CD4-positive, alpha-beta T cell (primary cell): ENCODE results near the gene ADAM10. TPM values are rescaled to one million over a fixed set of nuclear protein-coding genes. Genes with fewer than 3 reads are reported as not detected.

Experiments used
- ATAC-seq: fragments of 200-7000 bp; cut with Tn5 transposase; one replicate; pipeline ENCODE4 v1.10.0; 2022; ENCODE audit warnings: mild to moderate bottlenecking; ENCODE audit not compliant: poor library complexity
- CTCF ChIA-PET: fragments of 350-600 bp; sonication (Branson Sonifier 250); formaldehyde crosslinking; loops from one replicate; lab custom pipeline; 2021; ENCODE audit warnings: antibody characterized with exemption, inconsistent platforms; lab: Charles Lee
- POLR2A ChIA-PET: fragments of 350-600 bp; sonication (Branson Sonifier 250); formaldehyde crosslinking; loops from one replicate; lab custom pipeline; 2021; ENCODE audit warnings: antibody characterized with exemption, inconsistent platforms; lab: Charles Lee
- DNase-seq, 14 experiments: peaks; one replicate each; pipeline ENCODE4 v3.0.0-alpha.2; 2013 to 2020; ENCODE audit warnings: mixed read lengths in 2 of 14
- H3K27ac ChIP-seq, 2 donors: one replicate each; pipeline versions ENCODE4 v1.5.1 to v1.7.0; 2013; ENCODE audit warnings: low read length in 2 of 2, low read depth in 1 of 2, mild to moderate bottlenecking in 1 of 2
- H3K27me3 ChIP-seq, 2 experiments: 1 replicate in 1 of 2; 2 replicates in 1 of 2; pipeline versions ENCODE4 v1.6.1 to v1.7.0; 2013; ENCODE audit warnings: low read length in 2 of 2, control low read depth in 1 of 2, mild to moderate bottlenecking in 1 of 2, moderate library complexity in 1 of 2; ENCODE audit not compliant: insufficient read depth in 2 of 2, control insufficient read depth in 1 of 2
- H3K36me3 ChIP-seq: one replicate; pipeline ENCODE4 v1.6.1; 2013; ENCODE audit warnings: low read length, control low read depth; ENCODE audit not compliant: insufficient read depth
- H3K4me1 ChIP-seq: one replicate; pipeline ENCODE4 v1.6.1; 2013; ENCODE audit warnings: low read length, control low read depth; ENCODE audit not compliant: insufficient read depth
- H3K4me3 ChIP-seq: one replicate; pipeline ENCODE4 v1.5.1; 2013; ENCODE audit warnings: mild to moderate bottlenecking, low read length, moderate library complexity
- H3K9me3 ChIP-seq, 2 experiments: 1 replicate in 1 of 2; 2 replicates in 1 of 2; pipeline versions ENCODE4 v1.6.1 to v1.7.0; 2013; ENCODE audit warnings: low read length in 2 of 2, mild to moderate bottlenecking in 2 of 2, control low read depth in 1 of 2, moderate library complexity in 1 of 2; ENCODE audit not compliant: control insufficient read depth in 1 of 2, insufficient read depth in 1 of 2
- H3K27ac Mint-ChIP-seq: one replicate; pipeline ENCODE4 v1.8.0; 2020; ENCODE audit warnings: mixed read lengths
- H3K27me3 Mint-ChIP-seq: one replicate; pipeline ENCODE4 v1.8.0; 2021; ENCODE audit warnings: mixed read lengths
- H3K36me3 Mint-ChIP-seq: one replicate; pipeline ENCODE4 v1.8.0; 2021; ENCODE audit warnings: low read depth, mixed read lengths
- H3K4me1 Mint-ChIP-seq: one replicate; pipeline ENCODE4 v1.8.0; 2021; ENCODE audit warnings: low read depth, mixed read lengths
- H3K4me3 Mint-ChIP-seq: one replicate; pipeline ENCODE4 v1.8.0; 2020; ENCODE audit warnings: mild to moderate bottlenecking, mixed read lengths
- H3K9me3 Mint-ChIP-seq: one replicate; pipeline ENCODE4 v1.8.0; 2020; ENCODE audit warnings: mixed read lengths
- CTCF ChIP-seq: fragments of 200-600 bp; IDR thresholded peaks from one replicate; pipeline ENCODE4 v1.8.0; 2022; ENCODE audit warnings: antibody characterized with exemption, mild to moderate bottlenecking
- intact Hi-C, 2 experiments: fragments of 100-400 bp; cut with DNase I in 1 of 2; cut with micrococcal nuclease in 1 of 2; formaldehyde crosslinking; loops; one replicate each; pipeline versions ENCODE4 v1.15.1 to v1.9.0; 2023 to 2025; cut with DNase I, micrococcal nuclease
- total RNA-seq, 174 experiments: library from RNA in 2 of 174; stranded (reverse) in 2 of 174; gene quantifications; one replicate each; pipeline ENCODE4 v1.2.3 and lab custom pipeline; 2021 to 2026

Gene ADAM10
- total RNA-seq, 2 experiments from 2014 or later = 70.5 to 80.4 TPM

- Mint-ChIP-seq H3K4me3 (no peak overlapping the region), H3K27me3 (no peaks in the 10 kb centered on the region), H3K4me1 (peaks cover 34% of the 10 kb centered on the region), H3K36me3 (peaks cover 97% of the 10 kb centered on the region), H3K9me3 (peaks cover 3% of the 10 kb centered on the region), H3K27ac (no peak overlapping the region)
- ATAC-seq (no peak), DNase-seq (no peak)
- TF ChIP-seq CTCF = no peak
- H3K27me3 ChIP-seq = no peaks in the 10 kb centered on the region
- peaks cover 2% of the 10 kb centered on the region for H3K4me1 ChIP-seq
- H3K9me3 ChIP-seq = peaks cover 6 to 13% of the 10 kb centered on the region in 2 experiments
- H3K4me3 ChIP-seq = no peak overlapping the region
- H3K27ac ChIP-seq = no peak overlapping the region
- ChIA-PET CTCF (interaction anchor here (1.0 kb wide), 1 partner anchor 13 kb away, joined by 3 read pairs; no protein-coding TSS in a partner anchor), POLR2A (interaction anchor here (0.5 kb wide), 1 partner anchor 30 kb away, joined by 3 read pairs; no protein-coding TSS in a partner anchor)
- intact Hi-C loops = no loop called here
- peaks cover 49% of the 10 kb centered on the region for H3K36me3 ChIP-seq
These were observed 137.5 kb downstream of the ADAM10 start for GRCh38 chr15:58611731-58612676.

GRCh38 chr15:58608711-58609110 lies 140.8 kb downstream of the ADAM10 start:
- no peak for TF ChIP-seq CTCF
- no peak overlapping the region for H3K4me3 Mint-ChIP-seq
- Histone ChIP-seq H3K4me3 (no peak overlapping the region), H3K4me1 (peaks cover 2% of the 10 kb centered on the region), H3K9me3 (no peaks in the 10 kb centered on the region), H3K36me3 (peaks cover 38% of the 10 kb centered on the region), H3K27me3 (no peaks in the 10 kb centered on the region), H3K27ac (no peak overlapping the region)
- ChIA-PET CTCF (no interaction called here), POLR2A (no interaction called here)
- H3K27me3 Mint-ChIP-seq = no peaks in the 10 kb centered on the region
- ATAC-seq (no peak), DNase-seq (no peak)
- H3K36me3 Mint-ChIP-seq = peaks cover 93% of the 10 kb centered on the region
- H3K4me1 Mint-ChIP-seq = peaks cover 25% of the 10 kb centered on the region
- no peaks in the 10 kb centered on the region for H3K9me3 Mint-ChIP-seq
- intact Hi-C loops = no loop called here
- peak overlapping the region; percentile 40 for H3K27ac Mint-ChIP-seq

- ATAC-seq = peak; percentile 58
These were observed 141.3 kb downstream of the ADAM10 start for GRCh38 chr15:58608129-58608590.

More at GRCh38 chr15:58608129-58608590, 141.3 kb downstream of the ADAM10 start:
- no peak overlapping the region for H3K4me3 ChIP-seq
- no peaks in the 10 kb centered on the region for H3K9me3 ChIP-seq
- ChIA-PET CTCF (no interaction called here), POLR2A (no interaction called here)
- H3K27me3 ChIP-seq = no peaks in the 10 kb centered on the region
- intact Hi-C loops = no loop called here
- H3K27ac ChIP-seq = no peak overlapping the region
- Mint-ChIP-seq H3K4me3 (peak overlapping the region; percentile 10), H3K9me3 (no peaks in the 10 kb centered on the region), H3K27ac (peak overlapping the region; percentile 40), H3K36me3 (peaks cover 93% of the 10 kb centered on the region), H3K27me3 (no peaks in the 10 kb centered on the region), H3K4me1 (peaks cover 25% of the 10 kb centered on the region)
- peaks cover 2% of the 10 kb centered on the region for H3K4me1 ChIP-seq
- peaks cover 36% of the 10 kb centered on the region for H3K36me3 ChIP-seq
- DNase-seq = peak in 3 of 14 experiments; percentile 33 to 61 (median 34)
- TF ChIP-seq CTCF = no peak
